Large intestine (tissue), 3 donors: ENCODE results near the gene USP16. TPM values are rescaled to one million over a fixed set of nuclear protein-coding genes. Genes with fewer than 3 reads are reported as not detected.

Source experiments
- DNase-seq, 2 donors: peaks; one replicate each; pipeline versions ENCODE4 v3.0.0 to v3.0.0-alpha.2; 2013
- H3K27ac ChIP-seq: one replicate; pipeline ENCODE4 v1.5.1; 2013; ENCODE audit warnings: low read length
- H3K27me3 ChIP-seq: 2 replicates; pipeline ENCODE4 v1.6.1; 2013; ENCODE audit warnings: low read length; ENCODE audit not compliant: control insufficient read depth, insufficient read depth
- H3K36me3 ChIP-seq: 2 replicates; pipeline ENCODE4 v1.6.1; 2013; ENCODE audit warnings: low read length; ENCODE audit not compliant: control insufficient read depth, insufficient read depth
- H3K4me1 ChIP-seq: one replicate; pipeline ENCODE4 v1.6.1; 2013; ENCODE audit warnings: low read length; ENCODE audit not compliant: control insufficient read depth, insufficient read depth
- H3K4me3 ChIP-seq: one replicate; pipeline ENCODE4 v1.5.1; 2013; ENCODE audit warnings: low read length
- H3K9me3 ChIP-seq: one replicate; pipeline ENCODE4 v1.6.1; 2013; ENCODE audit warnings: mild to moderate bottlenecking, low read depth, low read length, moderate library complexity; ENCODE audit not compliant: control insufficient read depth
- WGBS: methylation state at CpG from one replicate; pipeline ENCODE4 v1.1.5; 2013; ENCODE audit warnings: low lambda C conversion rate; ENCODE audit not compliant: insufficient coverage; 5-methylcytosine and 5-hydroxymethylcytosine counted together
- polyA plus RNA-seq: library from polyadenylated mRNA; unstranded; fragments of 120-200 nt; gene quantifications from one replicate; pipeline ENCODE4 v1.2.1, GENCODE V29; 2013

USP16 gene
- polyA plus RNA-seq, 1 donor, result 45.1 TPM

- Histone ChIP-seq H3K9me3 (no peaks in the 10 kb centered on the region), H3K4me1 (no peaks in the 10 kb centered on the region), H3K4me3 (no peak overlapping the region), H3K36me3 (peaks cover 7% of the 10 kb centered on the region), H3K27me3 (no peaks in the 10 kb centered on the region), H3K27ac (no peak overlapping the region)
- 100% methylated on average over 1 of the region's 3 CpGs for WGBS
- no peak for DNase-seq
These were observed 57.8 kb downstream of the USP16 start for GRCh38 chr21:29082046-29082815.

GRCh38 chr21:29083306-29083705 is 58.8 kb downstream of the USP16 start:
- Histone ChIP-seq H3K27ac (no peak overlapping the region), H3K36me3 (peaks cover 7% of the 10 kb centered on the region), H3K9me3 (no peaks in the 10 kb centered on the region), H3K4me1 (no peaks in the 10 kb centered on the region), H3K27me3 (no peaks in the 10 kb centered on the region), H3K4me3 (no peak overlapping the region)
- WGBS, result 92% methylated on average over 3 of the region's 3 CpGs
- DNase-seq, result no peak

GRCh38 chr21:29084372-29084771 is 59.9 kb downstream of the USP16 start:
- Histone ChIP-seq H3K27me3 (no peaks in the 10 kb centered on the region), H3K4me3 (no peak overlapping the region), H3K27ac (no peak overlapping the region), H3K4me1 (no peaks in the 10 kb centered on the region), H3K9me3 (no peaks in the 10 kb centered on the region), H3K36me3 (peaks cover 7% of the 10 kb centered on the region)
- no peak for DNase-seq
- 55% methylated on average over 1 of the region's 2 CpGs for WGBS

- Histone ChIP-seq H3K4me1 (no peaks in the 10 kb centered on the region), H3K27me3 (no peaks in the 10 kb centered on the region), H3K27ac (no peak overlapping the region), H3K9me3 (no peaks in the 10 kb centered on the region), H3K4me3 (no peak overlapping the region), H3K36me3 (peaks cover 7% of the 10 kb centered on the region)
- DNase-seq, result no peak
- WGBS, result 100% methylated on average over 2 of the region's 8 CpGs
These were observed 60.8 kb downstream of the USP16 start for GRCh38 chr21:29085106-29085752.

- Histone ChIP-seq H3K27ac (no peak overlapping the region), H3K4me1 (peaks cover 7% of the 10 kb centered on the region), H3K36me3 (peaks cover 7% of the 10 kb centered on the region), H3K4me3 (no peak overlapping the region), H3K27me3 (no peaks in the 10 kb centered on the region), H3K9me3 (no peaks in the 10 kb centered on the region)
- DNase-seq, result no peak
- WGBS, result 80% methylated on average over 1 of the region's 1 CpG
These were observed 66.6 kb downstream of the USP16 start for GRCh38 chr21:29091033-29091432.

GRCh38 chr21:29092102-29092959 is 67.9 kb downstream of the USP16 start:
- Histone ChIP-seq H3K4me1 (peaks cover 14% of the 10 kb centered on the region), H3K27me3 (no peaks in the 10 kb centered on the region), H3K9me3 (no peaks in the 10 kb centered on the region), H3K27ac (no peak overlapping the region), H3K36me3 (peaks cover 3% of the 10 kb centered on the region), H3K4me3 (no peak overlapping the region)
- WGBS, result 59% methylated on average over 2 of the region's 9 CpGs
- no peak for DNase-seq

GRCh38 chr21:29096218-29097015 is 71.9 kb downstream of the USP16 start:
- H3K4me1 ChIP-seq, result peaks cover 30% of the 10 kb centered on the region
- no peak overlapping the region for H3K4me3 ChIP-seq
- no peaks in the 10 kb centered on the region for H3K27me3 ChIP-seq
- no peaks in the 10 kb centered on the region for H3K9me3 ChIP-seq
- peak overlapping the region; percentile 51 for H3K27ac ChIP-seq
- peaks cover 3% of the 10 kb centered on the region for H3K36me3 ChIP-seq
- WGBS, result 55% methylated on average over 5 of the region's 8 CpGs
- DNase-seq, result peak; percentile 65 to 89

GRCh38 chr21:29098156-29098555 is 73.7 kb downstream of the USP16 start:
- DNase-seq, result no peak
- peak overlapping the region; percentile 74 for H3K27ac ChIP-seq
- no peaks in the 10 kb centered on the region for H3K36me3 ChIP-seq
- H3K4me3 ChIP-seq, result no peak overlapping the region
- no peaks in the 10 kb centered on the region for H3K27me3 ChIP-seq
- WGBS, result 94% methylated on average over 2 of the region's 2 CpGs
- H3K9me3 ChIP-seq, result no peaks in the 10 kb centered on the region
- H3K4me1 ChIP-seq, result peaks cover 30% of the 10 kb centered on the region

GRCh38 chr21:29102791-29103257 is 78.4 kb downstream of the USP16 start:
- no peaks in the 10 kb centered on the region for H3K27me3 ChIP-seq
- H3K4me1 ChIP-seq, result peaks cover 29% of the 10 kb centered on the region
- WGBS, result no CpG with 5 or more reads among the region's 2 CpGs
- no peaks in the 10 kb centered on the region for H3K9me3 ChIP-seq
- H3K36me3 ChIP-seq, result no peaks in the 10 kb centered on the region
- no peak overlapping the region for H3K27ac ChIP-seq
- DNase-seq, result no peak
- H3K4me3 ChIP-seq, result no peak overlapping the region
